ENCODE data around the gene SZT2.
"Not testable (repeated sequence)": the region's sequence is repeated elsewhere in the genome, so short reads cannot be mapped to it uniquely, and the experiment has no call there.

The SZT2 gene

GRCh38 chr1:43501806-43502205 is 112.1 kb downstream of the SZT2 start:
- DNase-seq = not testable (repeated sequence)

- no peak for DNase-seq
Observed at GRCh38 chr1:43503534-43503933, 113.8 kb downstream of the SZT2 start.
